Liver (tissue), 3 donors: ENCODE results near the gene CECR2.

Source experiments
- CTCF ChIP-seq: fragments of 150-350 bp; IDR thresholded peaks from 2 replicates; pipeline ENCODE4 v1.5.1; 2017; ENCODE audit warnings: improper control_type of control experiment, low read depth, low read length; ENCODE audit not compliant: missing input control
- EGR1 ChIP-seq, 2 donors: IDR thresholded peaks; 2 replicates each; pipeline ENCODE4 v1.6.1; 2016 to 2018; ENCODE audit warnings: antibody characterized with exemption in 2 of 2, low read depth in 2 of 2
- GABPA ChIP-seq, 2 donors: IDR thresholded peaks in 1 of 2; conservative IDR thresholded peaks in 1 of 2; 2 replicates each; pipeline ENCODE4 v1.6.1; 2016; ENCODE audit warnings: antibody characterized with exemption in 2 of 2, mild to moderate bottlenecking in 1 of 2, moderate library complexity in 1 of 2
- NR2F2 ChIP-seq: IDR thresholded peaks from 2 replicates; pipeline ENCODE4 v1.6.1; 2016; ENCODE audit warnings: antibody characterized with exemption
- REST ChIP-seq: IDR thresholded peaks from 2 replicates; pipeline ENCODE4 v1.6.1; 2016; ENCODE audit warnings: antibody characterized with exemption, mild to moderate bottlenecking
- SP1 ChIP-seq: IDR thresholded peaks from 2 replicates; pipeline ENCODE4 v1.6.1; 2018; ENCODE audit warnings: antibody characterized with exemption, mild to moderate bottlenecking
- TAF1 ChIP-seq: conservative IDR thresholded peaks from 2 replicates; pipeline ENCODE4 v1.6.1; 2016; ENCODE audit warnings: antibody characterized with exemption, mild to moderate bottlenecking
- YY1 ChIP-seq: IDR thresholded peaks from 2 replicates; pipeline ENCODE4 v1.6.1; 2016; ENCODE audit warnings: antibody characterized with exemption, mild to moderate bottlenecking
- ZBTB33 ChIP-seq: IDR thresholded peaks from 2 replicates; pipeline ENCODE4 v1.6.1; 2016; ENCODE audit warnings: antibody characterized with exemption
- TF ChIP-seq, protein P1 (sequence below): IDR thresholded peaks from 2 replicates; pipeline ENCODE4 v1.6.1; 2016; ENCODE audit warnings: antibody characterized with exemption
- donor health status: healthy.
- donor health status: healthy.

- no peak for TF ChIP-seq CTCF
- no peak for TF ChIP-seq NR2F2
- no peak for TF ChIP-seq SP1
- TF ChIP-seq, protein P1, sequence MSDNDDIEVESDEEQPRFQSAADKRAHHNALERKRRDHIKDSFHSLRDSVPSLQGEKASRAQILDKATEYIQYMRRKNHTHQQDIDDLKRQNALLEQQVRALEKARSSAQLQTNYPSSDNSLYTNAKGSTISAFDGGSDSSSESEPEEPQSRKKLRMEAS: no peak
- TF ChIP-seq EGR1 (IDR thresholded peaks at IDR 0.05; ENCODE audit: low read depth in 2 of 2): no peak
- no peak for TF ChIP-seq YY1
- no peak for TF ChIP-seq ZBTB33
- TF ChIP-seq GABPA (IDR thresholded peaks at IDR 0.05 in 1 of 2, conservative IDR thresholded peaks at IDR 0.05 in 1 of 2): no peak
- TF ChIP-seq REST: no peak
- TF ChIP-seq TAF1: no peak
These were observed 213.9 kb downstream of the CECR2 start for GRCh38 chr22:17583151-17583550.
